Esophagus muscularis mucosa (tissue), 4 donors: ENCODE measurements around the gene GRHL3. TPM values are rescaled to one million over a fixed set of nuclear protein-coding genes. Genes with fewer than 3 reads are reported as not detected.

Source experiments
- DNase-seq: peaks from one replicate; pipeline ENCODE4 v3.0.0-alpha.2; 2017; ENCODE audit errors: extremely low spot score
- H3K27ac ChIP-seq, 4 donors: fragments of 200-600 bp; sonication (generic); replicated peaks in 1 of 4; 1 replicate in 3 of 4; 2 replicates in 1 of 4; pipeline ENCODE4 v1.5.1; 2016 to 2019; ENCODE audit warnings: mild to moderate bottlenecking in 1 of 4
- H3K27me3 ChIP-seq, 4 donors: fragments of 200-600 bp; sonication (generic); one replicate each; pipeline versions ENCODE4 v1.5.1 to v1.6.0; 2016 to 2019
- H3K36me3 ChIP-seq, 4 donors: fragments of 200-600 bp; sonication (generic); one replicate each; pipeline ENCODE4 v1.5.1; 2016 to 2019
- H3K4me1 ChIP-seq, 4 donors: fragments of 200-600 bp; sonication (generic); one replicate each; pipeline ENCODE4 v1.5.1; 2016 to 2019
- H3K4me3 ChIP-seq, 4 donors: fragments of 200-600 bp; sonication (generic); 1 replicate in 2 of 4; 2 replicates in 2 of 4; pipeline ENCODE4 v1.5.1; 2016 to 2019; ENCODE audit warnings: mild to moderate bottlenecking in 4 of 4, moderate library complexity in 1 of 4
- H3K9me3 ChIP-seq, 4 donors: fragments of 200-600 bp; sonication (generic); 1 replicate in 3 of 4; 2 replicates in 1 of 4; pipeline ENCODE4 v1.5.1; 2016 to 2019
- CTCF ChIP-seq, 3 experiments: fragments of 200-600 bp in 2 of 3; fragments of 450-650 bp in 1 of 3; sonication (generic) in 2 of 3; IDR thresholded peaks; one replicate each; pipeline ENCODE4 v1.5.1; 2017 to 2019; ENCODE audit warnings: antibody characterized with exemption in 3 of 3, mild to moderate bottlenecking in 2 of 3, moderate library complexity in 1 of 3
- EP300 ChIP-seq: sonication (generic); formaldehyde crosslinking; IDR thresholded peaks from one replicate; pipeline ENCODE4 v1.6.1; 2017; ENCODE audit warnings: antibody characterized with exemption
- POLR2A ChIP-seq: fragments of 450-650 bp; IDR thresholded peaks from one replicate; pipeline ENCODE4 v1.6.1; 2017; ENCODE audit warnings: antibody characterized with exemption, moderate library complexity, mild to moderate bottlenecking, low read depth
- POLR2AphosphoS5 ChIP-seq, 2 donors: sonication (generic); formaldehyde crosslinking; IDR thresholded peaks; one replicate each; pipeline ENCODE4 v1.6.1; 2017; ENCODE audit warnings: antibody characterized with exemption in 2 of 2
- WGBS: methylation state at CpG from one replicate; pipeline ENCODE4 v1.1.5; 2018; 5-methylcytosine and 5-hydroxymethylcytosine counted together
- intact Hi-C: fragments of 100-400 bp; cut with DNase I; formaldehyde crosslinking; loops from one replicate; pipeline ENCODE4 v1.15.1; 2023
- total RNA-seq, 4 donors: library from RNA; depleted of rRNA; stranded (reverse); fragments of >200 nt; gene quantifications; one replicate each; pipeline versions ENCODE4 v1.1.0 to v1.2.1, GENCODE V29; 2016

Gene GRHL3
- total RNA-seq, 4 donors from 2014 or later = not detected

GRCh38 chr1:24366707-24367106 is 47.5 kb downstream of the GRHL3 start:
- WGBS = 100% methylated on average over 6 of the region's 9 CpGs
- H3K27me3 ChIP-seq = no peaks in the 10 kb centered on the region
- peaks cover 0 to 10% (median 6%) of the 10 kb centered on the region in 4 donors for H3K4me1 ChIP-seq
- TF ChIP-seq POLR2A = no peak
- no peak for TF ChIP-seq EP300
- no peak for TF ChIP-seq CTCF (IDR thresholded peaks at IDR 0.05)
- no peak for TF ChIP-seq POLR2AphosphoS5 (IDR thresholded peaks at IDR 0.05)
- DNase-seq = no peak
- no peak overlapping the region for H3K27ac ChIP-seq
- intact Hi-C loops = no loop called here
- H3K4me3 ChIP-seq = no peak overlapping the region
- H3K9me3 ChIP-seq = no peaks in the 10 kb centered on the region
- peaks cover 0 to 25% (median 5%) of the 10 kb centered on the region in 4 donors for H3K36me3 ChIP-seq

GRCh38 chr1:24369199-24369598 is 50.0 kb downstream of the GRHL3 start:
- TF ChIP-seq POLR2A = no peak
- TF ChIP-seq POLR2AphosphoS5 (IDR thresholded peaks at IDR 0.05) = peak in 1 of 2 donors; percentile 18
- no peak for TF ChIP-seq EP300
- TF ChIP-seq CTCF (IDR thresholded peaks at IDR 0.05) = no peak
- Histone ChIP-seq H3K27ac (no peak overlapping the region), H3K9me3 (no peaks in the 10 kb centered on the region), H3K36me3 (peaks cover 0 to 47% (median 10%) of the 10 kb centered on the region in 4 donors), H3K4me3 (no peak overlapping the region), H3K4me1 (peaks cover 0 to 9% (median 6%) of the 10 kb centered on the region in 4 donors), H3K27me3 (no peaks in the 10 kb centered on the region)
- 87% methylated on average over 4 of the region's 4 CpGs for WGBS
- intact Hi-C loops = no loop called here
- DNase-seq = no peak

- Histone ChIP-seq H3K4me1 (peaks cover 0 to 4% (median 3%) of the 10 kb centered on the region in 4 donors), H3K4me3 (no peak overlapping the region), H3K27me3 (no peaks in the 10 kb centered on the region), H3K27ac (no peak overlapping the region), H3K9me3 (no peaks in the 10 kb centered on the region), H3K36me3 (peaks cover 0 to 47% (median 10%) of the 10 kb centered on the region in 4 donors)
- WGBS = 93% methylated on average over 4 of the region's 4 CpGs
- intact Hi-C loops = no loop called here
- no peak for DNase-seq
- no peak for TF ChIP-seq POLR2A
- TF ChIP-seq CTCF (IDR thresholded peaks at IDR 0.05) = no peak
- no peak for TF ChIP-seq EP300
- no peak for TF ChIP-seq POLR2AphosphoS5 (IDR thresholded peaks at IDR 0.05)
These were observed 50.6 kb downstream of the GRHL3 start for GRCh38 chr1:24369801-24370200.

- Histone ChIP-seq H3K27ac (no peak overlapping the region), H3K9me3 (no peaks in the 10 kb centered on the region), H3K4me3 (no peak overlapping the region), H3K4me1 (no peaks in the 10 kb centered on the region), H3K36me3 (peaks cover 0 to 56% (median 17%) of the 10 kb centered on the region in 4 donors), H3K27me3 (no peaks in the 10 kb centered on the region)
- 81% methylated on average over 7 of the region's 7 CpGs for WGBS
- no peak for DNase-seq
- TF ChIP-seq CTCF (IDR thresholded peaks at IDR 0.05) = no peak
- TF ChIP-seq EP300 = no peak
- TF ChIP-seq POLR2A = no peak
- no peak for TF ChIP-seq POLR2AphosphoS5 (IDR thresholded peaks at IDR 0.05)
- intact Hi-C loops = no loop called here
These were observed 53.9 kb downstream of the GRHL3 start for GRCh38 chr1:24373044-24373443.

- Histone ChIP-seq H3K4me3 (no peak overlapping the region), H3K9me3 (no peaks in the 10 kb centered on the region), H3K4me1 (no peaks in the 10 kb centered on the region), H3K36me3 (peaks cover 1 to 56% (median 17%) of the 10 kb centered on the region in 4 donors), H3K27me3 (no peaks in the 10 kb centered on the region), H3K27ac (no peak overlapping the region)
- 90% methylated on average over 8 of the region's 8 CpGs for WGBS
- TF ChIP-seq POLR2AphosphoS5 (IDR thresholded peaks at IDR 0.05) = no peak
- TF ChIP-seq CTCF (IDR thresholded peaks at IDR 0.05) = no peak
- TF ChIP-seq EP300 = no peak
- TF ChIP-seq POLR2A = no peak
- intact Hi-C loops = no loop called here
- no peak for DNase-seq
These were observed 54.6 kb downstream of the GRHL3 start for GRCh38 chr1:24373710-24374109.
